HepG2 (cell line): ENCODE measurements around the gene TTLL11. TPM values are rescaled to one million over a fixed set of nuclear protein-coding genes. Genes with fewer than 3 reads are reported as not detected.

Experiments used
- BCL6 ChIP-seq: IDR thresholded peaks from 2 replicates; pipeline ENCODE4 v1.6.1; 2016; ENCODE audit warnings: missing genetic modification reagents, missing compliant biosample characterization
- CHCHD3 ChIP-seq: sonication (generic); formaldehyde crosslinking; IDR thresholded peaks from 2 replicates; pipeline ENCODE4 v1.8.0; 2022; ENCODE audit warnings: mild to moderate bottlenecking, missing genetic modification reagents, moderate library complexity
- ERF ChIP-seq: IDR thresholded peaks from 2 replicates; pipeline ENCODE4 v1.6.1; 2018; ENCODE audit warnings: missing biosample characterization, missing genetic modification reagents
- MBNL3 ChIP-seq: fragments of 250-450 bp; sonication (Bioruptor Pico); conservative IDR thresholded peaks from 2 replicates; pipeline ENCODE4 v1.8.0; 2022; ENCODE audit warnings: mild to moderate bottlenecking, inconsistent platforms
- MED13 ChIP-seq: sonication (generic); formaldehyde crosslinking; IDR thresholded peaks from 2 replicates; pipeline ENCODE4 v1.5.0; 2020; ENCODE audit warnings: missing genetic modification reagents
- MLLT10 ChIP-seq: sonication (generic); formaldehyde crosslinking; IDR thresholded peaks from 2 replicates; pipeline ENCODE4 v1.4.0; 2020; ENCODE audit warnings: missing genetic modification reagents
- MLX ChIP-seq: IDR thresholded peaks from 2 replicates; pipeline ENCODE4 v1.6.1; 2016
- SETDB1 ChIP-seq: sonication (generic); formaldehyde crosslinking; IDR thresholded peaks from 2 replicates; pipeline ENCODE4 v1.5.1; 2020; ENCODE audit warnings: missing genetic modification reagents, mild to moderate bottlenecking, borderline replicate concordance
- SP140L ChIP-seq: sonication (generic); formaldehyde crosslinking; IDR thresholded peaks from 2 replicates; pipeline ENCODE4 v1.4.0; 2020; ENCODE audit warnings: missing genetic modification reagents, borderline replicate concordance
- THAP7 ChIP-seq: sonication (generic); formaldehyde crosslinking; IDR thresholded peaks from 2 replicates; pipeline ENCODE4 v1.8.1; 2023; ENCODE audit warnings: mild to moderate bottlenecking, missing genetic modification reagents
- TIGD3 ChIP-seq: sonication (generic); formaldehyde crosslinking; IDR thresholded peaks from 2 replicates; pipeline ENCODE4 v1.5.1; 2020; ENCODE audit warnings: mild to moderate bottlenecking, missing genetic modification reagents, borderline replicate concordance
- ZBTB37 ChIP-seq: sonication (generic); formaldehyde crosslinking; IDR thresholded peaks from 2 replicates; pipeline ENCODE4 v1.4.0; 2020; ENCODE audit warnings: mild to moderate bottlenecking, missing genetic modification reagents
- ZHX2 ChIP-seq, 2 experiments: sonication (generic) in 1 of 2; formaldehyde crosslinking in 1 of 2; IDR thresholded peaks; 2 replicates each; pipeline versions ENCODE4 v1.6.1 to v1.9.0; 2014 to 2022; ENCODE audit warnings: antibody characterized with exemption in 1 of 2, borderline replicate concordance in 1 of 2, inconsistent platforms in 1 of 2, low read depth in 1 of 2, missing genetic modification reagents in 1 of 2
- ZNF382 ChIP-seq: sonication (generic); formaldehyde crosslinking; IDR thresholded peaks from 2 replicates; pipeline ENCODE4 v1.5.0; 2020; ENCODE audit warnings: missing genetic modification reagents, mild to moderate bottlenecking, borderline replicate concordance
- ZNF468 ChIP-seq: sonication (generic); formaldehyde crosslinking; IDR thresholded peaks from 2 replicates; pipeline ENCODE4 v1.8.0; 2022; ENCODE audit warnings: mild to moderate bottlenecking, moderate library complexity, missing genetic modification reagents
- ZNF7 ChIP-seq: IDR thresholded peaks from 2 replicates; pipeline ENCODE4 v1.6.1; 2016; ENCODE audit warnings: missing biosample characterization, missing genetic modification reagents
- ZNF761 ChIP-seq: sonication (generic); formaldehyde crosslinking; conservative IDR thresholded peaks from 2 replicates; pipeline ENCODE4 v1.4.0; 2020; ENCODE audit warnings: mild to moderate bottlenecking, missing genetic modification reagents
- ZNF768 ChIP-seq: sonication (generic); formaldehyde crosslinking; IDR thresholded peaks from 2 replicates; pipeline ENCODE4 v1.4.0; 2020; ENCODE audit warnings: missing genetic modification reagents
- polyA plus RNA-seq, 8 experiments: library from polyadenylated mRNA; depleted of rRNA in 3 of 8; stranded (reverse) in 7 of 8; unstranded in 1 of 8; fragments of >200 nt; fragmentation: Illumina TruSeq in 4 of 8; extraction: Trizol in 4 of 8; gene quantifications; 2 replicates each; pipeline versions ENCODE4 v1.2.1 to v1.2.3, GENCODE V29; 2011 to 2016; ENCODE audit warnings: low read depth in 4 of 8, missing spikeins in 1 of 8, mixed read lengths in 1 of 8; ENCODE audit not compliant: insufficient read depth in 1 of 8
- total RNA-seq, 5 experiments: library from RNA; depleted of rRNA; stranded (reverse); fragments of >200 nt; fragmentation: Illumina TruSeq; extraction: Trizol; gene quantifications; 2 replicates each; pipeline ENCODE4 v1.2.3, GENCODE V29; 2016; ENCODE audit warnings: low read depth in 1 of 5

Gene TTLL11
- total and polyA plus RNA-seq, 2 of the 13 experiments (the other 11 are each of a cell fraction or from before 2014, with no cell fraction given) = 4.5 to 5.2 TPM

- TF ChIP-seq TIGD3 (no peak), SETDB1 (no peak), CHCHD3 (no peak), ZHX2 (IDR thresholded peaks at IDR 0.05; ENCODE audit: low read depth) (no peak), ZHX2 (CRISPR knock-in tag; IDR thresholded peaks at IDR 0.05; ENCODE audit: borderline replicate concordance) (no peak), ZBTB37 (CRISPR knock-in tag) (no peak), MLX (CRISPR knock-in tag) (no peak), ERF (CRISPR knock-in tag) (peak; percentile 67), ZNF761 (CRISPR knock-in tag) (no peak), ZNF7 (no peak), MBNL3 (CRISPR knock-in tag) (no peak), MED13 (no peak), ZNF768 (CRISPR knock-in tag) (no peak), BCL6 (CRISPR knock-in tag) (peak; percentile 49), ZNF468 (CRISPR knock-in tag) (no peak), SP140L (CRISPR knock-in tag) (no peak), THAP7 (CRISPR knock-in tag) (no peak), MLLT10 (CRISPR knock-in tag) (no peak), ZNF382 (no peak)
Measured at GRCh38 chr9:121975801-121976277, 117.3 kb downstream of the TTLL11 start (continued).
